ENCODE data around the gene PCSK5. TPM values are rescaled to one million over a fixed set of nuclear protein-coding genes. Genes with fewer than 3 reads are reported as not detected.

Gene PCSK5
- total RNA-seq, 2 experiments from 2014 or later, result 1.6 to 1.9 TPM

- CTCF ChIA-PET, result no interaction called here
- POLR2A ChIA-PET, result no interaction called here
Observed at GRCh38 chr9:76162086-76162730, 271.7 kb downstream of the PCSK5 start.

- CTCF ChIA-PET, result no interaction called here
- POLR2A ChIA-PET, result no interaction called here
Observed at GRCh38 chr9:76162751-76163500, 272.5 kb downstream of the PCSK5 start.

GRCh38 chr9:76166526-76166925 lies 276.1 kb downstream of the PCSK5 start:
- ChIA-PET CTCF (no interaction called here), POLR2A (no interaction called here)

GRCh38 chr9:76176171-76176570 lies 285.7 kb downstream of the PCSK5 start:
- POLR2A ChIA-PET, result no interaction called here
- CTCF ChIA-PET, result no interaction called here

GRCh38 chr9:76177931-76178330 lies 287.5 kb downstream of the PCSK5 start:
- CTCF ChIA-PET, result no interaction called here
- POLR2A ChIA-PET, result no interaction called here

- ChIA-PET POLR2A (no interaction called here), CTCF (interaction anchor here (0.6 kb wide), 2 partner anchors 645 to 943 kb away, joined by 3 read pairs; no protein-coding TSS in a partner anchor)
Observed at GRCh38 chr9:76180541-76180940, 290.1 kb downstream of the PCSK5 start.

- CTCF ChIA-PET, result no interaction called here
- POLR2A ChIA-PET, result no interaction called here
Observed at GRCh38 chr9:76181020-76181641, 290.7 kb downstream of the PCSK5 start.

- ChIA-PET CTCF (no interaction called here), POLR2A (no interaction called here)
Observed at GRCh38 chr9:76181781-76182180, 291.3 kb downstream of the PCSK5 start.

- CTCF ChIA-PET, result no interaction called here
- POLR2A ChIA-PET, result no interaction called here
Observed at GRCh38 chr9:76185432-76185831, 295.0 kb downstream of the PCSK5 start.

- POLR2A ChIA-PET, result no interaction called here
- CTCF ChIA-PET, result no interaction called here
Observed at GRCh38 chr9:76188286-76188685, 297.8 kb downstream of the PCSK5 start.

GRCh38 chr9:76188905-76189304 lies 298.4 kb downstream of the PCSK5 start:
- CTCF ChIA-PET, result no interaction called here
- POLR2A ChIA-PET, result no interaction called here

GRCh38 chr9:76191493-76191892 lies 301.0 kb downstream of the PCSK5 start:
- ChIA-PET POLR2A (no interaction called here), CTCF (no interaction called here)

- ChIA-PET CTCF (no interaction called here), POLR2A (no interaction called here)
Observed at GRCh38 chr9:76192013-76192412, 301.5 kb downstream of the PCSK5 start.

GRCh38 chr9:76194896-76195295 lies 304.4 kb downstream of the PCSK5 start:
- ChIA-PET CTCF (no interaction called here), POLR2A (no interaction called here)

GRCh38 chr9:76198336-76198735 lies 307.9 kb downstream of the PCSK5 start:
- POLR2A ChIA-PET, result no interaction called here
- CTCF ChIA-PET, result no interaction called here

- ChIA-PET POLR2A (no interaction called here), CTCF (no interaction called here)
Observed at GRCh38 chr9:76200315-76200714, 309.8 kb downstream of the PCSK5 start.

GRCh38 chr9:76200745-76201144 lies 310.3 kb downstream of the PCSK5 start:
- ChIA-PET CTCF (no interaction called here), POLR2A (no interaction called here)

GRCh38 chr9:76203373-76203772 lies 312.9 kb downstream of the PCSK5 start:
- POLR2A ChIA-PET, result interaction anchor here (0.6 kb wide), 1 partner anchor 1560 kb away, joined by 3 read pairs; no protein-coding TSS in a partner anchor
- CTCF ChIA-PET, result no interaction called here

- POLR2A ChIA-PET, result no interaction called here
- CTCF ChIA-PET, result no interaction called here
Observed at GRCh38 chr9:76206821-76207220, 316.3 kb downstream of the PCSK5 start.

- POLR2A ChIA-PET, result no interaction called here
- CTCF ChIA-PET, result no interaction called here
Observed at GRCh38 chr9:76213751-76214150, 323.3 kb downstream of the PCSK5 start.

- ChIA-PET CTCF (no interaction called here), POLR2A (no interaction called here)
Observed at GRCh38 chr9:76215066-76215465, 324.6 kb downstream of the PCSK5 start.
